Brain microvascular endothelial cell (primary cell): ENCODE data around the gene POU4F3.
A peak's percentile ranks its signal among the peaks of the same experiment; 100 is the strongest.

Experiments
- DNase-seq: peaks from one replicate; pipeline ENCODE4 v3.0.0-alpha.2; 2020
- H3K27ac ChIP-seq: fragments of 250-450 bp; sonication (Bioruptor Pico); 2 replicates; pipeline ENCODE4 v1.5.1; 2020; ENCODE audit warnings: mild to moderate bottlenecking, moderate library complexity
- H3K27me3 ChIP-seq: fragments of 250-450 bp; sonication (Bioruptor Pico); replicated peaks from 2 replicates; pipeline ENCODE4 v1.5.1; 2020; ENCODE audit warnings: mild to moderate bottlenecking
- H3K36me3 ChIP-seq: fragments of 250-450 bp; sonication (Bioruptor Pico); replicated peaks from 2 replicates; pipeline ENCODE4 v1.5.1; 2020; ENCODE audit warnings: mild to moderate bottlenecking
- H3K4me3 ChIP-seq: 2 replicates; pipeline ENCODE4 v1.5.1; 2011; ENCODE audit warnings: low read depth, mild to moderate bottlenecking, control low read depth, low read length, moderate library complexity
- CTCF ChIP-seq: IDR thresholded peaks from 2 replicates; pipeline ENCODE4 v1.5.1; 2011; ENCODE audit warnings: low read depth, mild to moderate bottlenecking, moderate library complexity, low read length, control low read depth, inconsistent platforms; ENCODE audit errors: missing control alignments
- in situ Hi-C: cut with HindIII; loops from 2 replicates; pipeline ENCODE4 v1.10.0; 2017; ENCODE audit warnings: low sequenced_read_pairs, low pct_ligation_motif_present

The POU4F3 gene

DNA sequence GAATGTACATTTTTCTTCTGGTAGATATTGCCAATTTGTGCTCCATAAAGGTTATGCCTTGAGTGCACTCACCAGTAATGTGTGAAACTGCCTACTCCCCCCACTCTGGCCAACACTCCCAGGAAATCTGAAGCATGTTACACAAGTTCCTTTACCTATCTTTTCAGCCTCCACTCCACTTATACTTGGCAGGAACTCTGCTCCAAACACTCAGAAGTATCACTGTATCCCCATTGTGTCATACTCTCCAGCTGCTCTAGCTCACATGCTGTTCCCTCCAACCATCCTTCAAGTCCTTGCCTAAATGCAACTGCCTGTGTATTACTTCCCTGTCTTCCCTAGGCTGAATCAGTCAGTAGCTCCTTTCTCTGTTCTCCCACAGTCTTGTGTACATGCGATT is 28.3 kb downstream of the POU4F3 start:
- H3K4me3 ChIP-seq, result no peak overlapping the region
- no peak for DNase-seq
- no peak for TF ChIP-seq CTCF
- H3K36me3 ChIP-seq, result no peaks in the 10 kb centered on the region
- H3K27ac ChIP-seq, result no peak overlapping the region
- in situ Hi-C loops, result no loop called here
- no peaks in the 10 kb centered on the region for H3K27me3 ChIP-seq

DNA sequence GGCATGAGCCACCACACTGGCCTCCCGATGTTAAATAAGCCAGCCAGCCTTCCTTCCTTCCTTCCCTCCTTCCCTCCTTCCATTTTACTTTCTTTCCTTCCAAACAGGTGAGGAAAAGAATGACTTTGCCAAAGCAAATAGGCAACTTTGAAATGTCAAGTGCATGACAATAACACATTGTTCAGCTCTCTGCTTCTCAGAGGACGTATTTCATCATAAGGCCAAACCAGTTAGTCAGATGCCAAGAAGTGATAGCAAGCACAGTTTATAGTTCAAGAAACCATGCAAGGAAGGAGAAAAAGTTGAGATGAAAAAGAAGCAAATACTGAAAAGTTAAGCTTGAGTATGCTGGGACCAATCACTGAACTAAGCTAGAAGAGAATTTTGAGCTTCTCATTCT is 29.5 kb downstream of the POU4F3 start:
- no peaks in the 10 kb centered on the region for H3K36me3 ChIP-seq
- H3K27ac ChIP-seq, result no peak overlapping the region
- no peak for DNase-seq
- in situ Hi-C loops, result no loop called here
- no peak for TF ChIP-seq CTCF
- no peaks in the 10 kb centered on the region for H3K27me3 ChIP-seq
- no peak overlapping the region for H3K4me3 ChIP-seq

DNA sequence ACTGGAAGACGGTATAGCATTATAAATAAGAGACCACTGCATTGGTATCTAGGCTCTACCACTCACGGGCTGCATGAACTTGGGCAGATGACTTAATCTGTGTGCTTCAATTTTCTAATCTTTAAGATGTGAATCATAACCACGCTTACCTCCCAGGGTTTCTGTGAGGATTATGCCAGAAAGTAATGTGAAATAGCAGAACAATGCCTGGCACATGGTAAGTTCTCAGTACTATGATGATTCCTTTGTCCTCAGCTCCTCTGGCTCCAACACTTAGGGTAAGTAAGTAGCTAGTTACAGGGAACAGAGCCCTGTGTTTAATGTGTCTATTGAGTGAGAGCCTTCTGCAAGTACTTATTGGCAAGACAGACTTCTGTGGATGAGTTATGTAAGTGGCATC is 31.1 kb downstream of the POU4F3 start:
- no peak overlapping the region for H3K4me3 ChIP-seq
- in situ Hi-C loops, result no loop called here

DNA sequence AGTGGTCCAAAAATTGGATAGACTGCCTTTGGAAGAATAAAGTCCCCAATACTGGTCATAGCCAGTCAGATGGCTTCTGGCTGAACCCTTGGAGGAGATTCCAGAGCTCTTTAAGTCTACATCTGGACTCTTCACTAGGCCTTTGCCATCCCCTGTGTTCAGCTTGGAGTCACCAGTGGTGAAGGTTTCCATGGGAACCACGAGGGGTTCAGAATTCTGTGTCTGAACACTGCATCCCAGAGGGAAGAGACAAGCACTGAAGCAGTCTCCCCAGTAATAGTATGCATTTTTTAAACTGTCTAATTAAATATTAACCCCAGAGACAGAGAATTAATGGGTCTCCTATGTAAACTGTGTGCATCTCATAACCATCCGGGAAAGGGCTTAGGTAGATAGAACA is 38.2 kb downstream of the POU4F3 start:
- no peak for DNase-seq
- no peak overlapping the region for H3K4me3 ChIP-seq
- in situ Hi-C loops, result no loop called here
- no peak for TF ChIP-seq CTCF
- no peak overlapping the region for H3K27ac ChIP-seq
- H3K27me3 ChIP-seq, result peaks cover 5% of the 10 kb centered on the region
- H3K36me3 ChIP-seq, result no peaks in the 10 kb centered on the region

More for the DNA sequence above, 31.1 kb downstream of the POU4F3 start:
- DNase-seq, result peak; percentile 79
- no peaks in the 10 kb centered on the region for H3K27me3 ChIP-seq
- TF ChIP-seq CTCF, result no peak
- H3K27ac ChIP-seq, result no peak overlapping the region
- no peaks in the 10 kb centered on the region for H3K36me3 ChIP-seq

- in situ Hi-C loops, result no loop called here
- no peak for TF ChIP-seq CTCF
- Histone ChIP-seq H3K27ac (no peak overlapping the region), H3K36me3 (no peaks in the 10 kb centered on the region), H3K27me3 (peaks cover 5% of the 10 kb centered on the region), H3K4me3 (no peak overlapping the region)
- DNase-seq, result no peak
Observed at GRCh38 chr5:146378986-146379385, 40.3 kb downstream of the POU4F3 start.

DNA sequence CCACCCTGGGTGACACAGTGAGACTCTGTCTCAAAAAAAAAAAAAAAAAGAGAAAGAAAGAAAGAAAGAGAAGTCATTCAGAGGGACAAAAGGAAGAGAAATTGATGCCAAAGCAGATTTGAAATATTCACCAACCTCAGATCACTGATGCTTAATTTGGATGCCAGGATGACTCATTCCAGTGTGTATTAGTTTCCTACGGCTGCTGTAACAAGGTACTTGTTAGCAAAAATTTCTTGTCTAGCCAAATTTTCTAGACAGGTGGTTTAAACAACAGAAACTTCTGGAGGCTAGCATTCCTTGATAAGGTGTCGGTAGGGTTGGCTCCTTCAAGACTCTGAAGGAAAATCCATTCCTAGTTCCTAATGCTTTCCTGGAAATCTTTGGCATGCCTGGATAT is 42.1 kb downstream of the POU4F3 start:
- in situ Hi-C loops, result no loop called here
- DNase-seq, result no peak
- H3K4me3 ChIP-seq, result no peak overlapping the region
- no peaks in the 10 kb centered on the region for H3K36me3 ChIP-seq
- H3K27me3 ChIP-seq, result peaks cover 5% of the 10 kb centered on the region
- no peak overlapping the region for H3K27ac ChIP-seq
- no peak for TF ChIP-seq CTCF
